PC-3 (cell line): ENCODE measurements around the gene PTPRN2.

ENCODE experiments used
- CTCF ChIP-seq: fragments of 300-600 bp; sonication (generic); conservative IDR thresholded peaks from 2 replicates; pipeline ENCODE4 v1.5.1; 2017; ENCODE audit warnings: antibody characterized with exemption, low read depth, mild to moderate bottlenecking, low read length
- EZH2phosphoT487 ChIP-seq: fragments of 300-600 bp; sonication (generic); IDR thresholded peaks from 2 replicates; pipeline ENCODE4 v1.6.1; 2018; ENCODE audit warnings: mild to moderate bottlenecking, antibody characterized with exemption, low read length, borderline replicate concordance

- TF ChIP-seq EZH2phosphoT487 (no peak), CTCF (no peak)
These were observed 400.5 kb downstream of the PTPRN2 start for GRCh38 chr7:158186864-158187693.
